Cardiac septum (tissue), 1 donor: ENCODE measurements around the gene HAPLN1. TPM values are rescaled to one million over a fixed set of nuclear protein-coding genes. Genes with fewer than 3 reads are reported as not detected.

Experiments
- DNase-seq: peaks from one replicate; pipeline ENCODE4 v3.0.0-alpha.2; 2020; ENCODE audit warnings: low spot score
- intact Hi-C: fragments of 100-400 bp; cut with DNase I; formaldehyde crosslinking; loops from one replicate; pipeline ENCODE4 v1.14.0; 2022
- total RNA-seq: library from RNA; stranded (reverse); fragmentation: NEBNext Ultra II Directional; extraction: Animal tissue kit (Norgen Biotek cat#: 25700); gene quantifications from one replicate; pipeline ENCODE4 v1.2.1, GENCODE V29; 2021
- donor health status: DM: no; HTN: no; CAD: no.

HAPLN1 gene
- total RNA-seq, 1 donor from 2014 or later: 0.94 TPM

- intact Hi-C loops: no loop called here
Observed at GRCh38 chr5:83657807-83658525, 62.7 kb downstream of the HAPLN1 start.

GRCh38 chr5:83654427-83654994 lies 66.1 kb downstream of the HAPLN1 start:
- intact Hi-C loops: no loop called here
- no peak for DNase-seq

More at GRCh38 chr5:83657807-83658525, 62.7 kb downstream of the HAPLN1 start:
- no peak for DNase-seq

- no peak for DNase-seq
- intact Hi-C loops: no loop called here
Observed at GRCh38 chr5:83653669-83654068, 67.0 kb downstream of the HAPLN1 start.

GRCh38 chr5:83645936-83646335 lies 74.7 kb downstream of the HAPLN1 start:
- intact Hi-C loops: no loop called here

GRCh38 chr5:83644301-83644700 lies 76.4 kb downstream of the HAPLN1 start:
- intact Hi-C loops: no loop called here
- DNase-seq: no peak

More at GRCh38 chr5:83645936-83646335, 74.7 kb downstream of the HAPLN1 start:
- DNase-seq: no peak

- DNase-seq: no peak
- intact Hi-C loops: no loop called here
Observed at GRCh38 chr5:83641946-83642345, 78.7 kb downstream of the HAPLN1 start.

GRCh38 chr5:83639911-83640310 lies 80.7 kb downstream of the HAPLN1 start:
- no peak for DNase-seq
- intact Hi-C loops: no loop called here

GRCh38 chr5:83636156-83636555 lies 84.5 kb downstream of the HAPLN1 start:
- DNase-seq: no peak
- intact Hi-C loops: no loop called here

GRCh38 chr5:83633285-83633684 lies 87.4 kb downstream of the HAPLN1 start:
- DNase-seq: no peak
- intact Hi-C loops: no loop called here

GRCh38 chr5:83632874-83633273 lies 87.8 kb downstream of the HAPLN1 start:
- intact Hi-C loops: no loop called here
- no peak for DNase-seq

- no peak for DNase-seq
- intact Hi-C loops: no loop called here
Observed at GRCh38 chr5:83628360-83628759, 92.3 kb downstream of the HAPLN1 start.

- DNase-seq: no peak
- intact Hi-C loops: no loop called here
Observed at GRCh38 chr5:83614841-83615240, 105.8 kb downstream of the HAPLN1 start.

- DNase-seq: no peak
- intact Hi-C loops: no loop called here
Observed at GRCh38 chr5:83608122-83608521, 112.5 kb downstream of the HAPLN1 start.

- DNase-seq: no peak
- intact Hi-C loops: no loop called here
Observed at GRCh38 chr5:83595217-83595616, 125.4 kb downstream of the HAPLN1 start.

- intact Hi-C loops: no loop called here
Observed at GRCh38 chr5:83590966-83591365, 129.7 kb downstream of the HAPLN1 start.

GRCh38 chr5:83589786-83590185 lies 130.9 kb downstream of the HAPLN1 start:
- intact Hi-C loops: no loop called here
- no peak for DNase-seq

More at GRCh38 chr5:83590966-83591365, 129.7 kb downstream of the HAPLN1 start:
- no peak for DNase-seq

Other genes with a start within 250 kb of the HAPLN1 start
- gene VCAN, start 249.1 kb downstream of the HAPLN1 start, total RNA-seq: 61.0 TPM